B cell (primary cell): ENCODE measurements around the gene ITPRIPL2. TPM values are rescaled to one million over a fixed set of nuclear protein-coding genes. Genes with fewer than 3 reads are reported as not detected.

ENCODE experiments used
- ATAC-seq: fragments of 200-7000 bp; cut with Tn5 transposase; one replicate; pipeline ENCODE4 v1.10.0; 2021; ENCODE audit warnings: low read depth, mild to moderate bottlenecking, moderate number of reproducible peaks, moderate library complexity
- CTCF ChIA-PET: fragments of 350-600 bp; sonication (Branson Sonifier 250); formaldehyde crosslinking; loops from one replicate; lab custom pipeline; 2021; ENCODE audit warnings: antibody characterized with exemption, inconsistent platforms; lab: Charles Lee
- POLR2A ChIA-PET: fragments of 350-600 bp; sonication (Branson Sonifier 250); formaldehyde crosslinking; loops from one replicate; lab custom pipeline; 2021; ENCODE audit warnings: antibody characterized with exemption; lab: Charles Lee
- DNase-seq: peaks from one replicate; pipeline ENCODE4 v3.0.0; 2013
- H2AFZ ChIP-seq: 2 replicates; pipeline ENCODE4 v1.6.1; 2012; ENCODE audit warnings: mild to moderate bottlenecking, low read depth, low read length; ENCODE audit not compliant: insufficient read depth, poor library complexity, severe bottlenecking
- H3K27ac ChIP-seq, 2 donors: 1 replicate in 1 of 2; 2 replicates in 1 of 2; pipeline ENCODE4 v1.5.1; 2012 to 2013; ENCODE audit warnings: low read length in 2 of 2, mild to moderate bottlenecking in 2 of 2, moderate library complexity in 1 of 2
- H3K27me3 ChIP-seq, 4 experiments: fragments of 200-600 bp in 1 of 4; sonication (generic) in 1 of 4; replicated peaks in 1 of 4; 1 replicate in 2 of 4; 2 replicates in 2 of 4; pipeline versions ENCODE4 v1.6.1 to v1.7.0; 2013 to 2016; ENCODE audit warnings: low read length in 3 of 4, mild to moderate bottlenecking in 2 of 4, mixed read lengths in 1 of 4, moderate library complexity in 1 of 4; ENCODE audit not compliant: insufficient read depth in 4 of 4, control insufficient read depth in 3 of 4; ENCODE audit errors: control extremely low read depth in 1 of 4
- H3K36me3 ChIP-seq, 2 experiments: replicated peaks in 1 of 2; 1 replicate in 1 of 2; 2 replicates in 1 of 2; pipeline versions ENCODE4 v1.6.1 to v1.7.1; 2013; ENCODE audit warnings: low read length in 1 of 2; ENCODE audit not compliant: insufficient read depth in 2 of 2, control insufficient read depth in 1 of 2; ENCODE audit errors: control extremely low read depth in 1 of 2, extremely low read depth in 1 of 2
- H3K4me1 ChIP-seq, 2 donors: fragments of 200-600 bp in 1 of 2; sonication (generic) in 1 of 2; 1 replicate in 1 of 2; 2 replicates in 1 of 2; pipeline versions ENCODE4 v1.5.1 to v1.6.1; 2013 to 2017; ENCODE audit warnings: low read length in 2 of 2; ENCODE audit not compliant: control insufficient read depth in 2 of 2, insufficient read depth in 2 of 2
- H3K4me2 ChIP-seq: replicated peaks from 2 replicates; pipeline ENCODE3; 2012; ENCODE audit warnings: mild to moderate bottlenecking, low read depth, low read length; ENCODE audit not compliant: poor library complexity, severe bottlenecking
- H3K4me3 ChIP-seq, 5 experiments: fragments of 200-600 bp in 1 of 5; sonication (generic) in 1 of 5; 1 replicate in 3 of 5; 2 replicates in 2 of 5; pipeline versions ENCODE4 v1.5.1 to v1.7.0; 2011 to 2016; ENCODE audit warnings: low read length in 4 of 5, mild to moderate bottlenecking in 4 of 5, low read depth in 2 of 5, control low read depth in 1 of 5, moderate library complexity in 1 of 5; ENCODE audit not compliant: insufficient read depth in 1 of 5; ENCODE audit errors: control extremely low read depth in 1 of 5, extremely low read depth in 1 of 5
- H3K79me2 ChIP-seq: fragments of 200-600 bp; sonication (generic); one replicate; pipeline ENCODE4 v1.6.0; 2016; ENCODE audit warnings: low read length; ENCODE audit not compliant: control insufficient read depth, insufficient read depth
- H3K9ac ChIP-seq: fragments of 200-600 bp; sonication (generic); 2 replicates; pipeline ENCODE4 v1.6.1; 2017; ENCODE audit warnings: mild to moderate bottlenecking, low read length, moderate library complexity
- H3K9me3 ChIP-seq, 3 donors: one replicate each; pipeline versions ENCODE4 v1.6.1 to v1.7.1; 2013; ENCODE audit warnings: low read length in 2 of 3; ENCODE audit not compliant: control insufficient read depth in 2 of 3, insufficient read depth in 1 of 3; ENCODE audit errors: control extremely low read depth in 1 of 3
- H4K20me1 ChIP-seq: 2 replicates; pipeline ENCODE4 v1.6.0; 2012; ENCODE audit warnings: mild to moderate bottlenecking, low read length; ENCODE audit not compliant: insufficient read depth, control insufficient read depth, poor library complexity, severe bottlenecking
- H3K27ac Mint-ChIP-seq: one replicate; pipeline ENCODE4 v1.8.0; 2021; ENCODE audit warnings: mixed read lengths
- H3K27me3 Mint-ChIP-seq: one replicate; pipeline ENCODE4 v1.8.0; 2021; ENCODE audit warnings: mixed read lengths
- H3K4me1 Mint-ChIP-seq: one replicate; pipeline ENCODE4 v1.8.0; 2021; ENCODE audit warnings: mixed read lengths
- H3K4me3 Mint-ChIP-seq: one replicate; pipeline ENCODE4 v1.8.0; 2021; ENCODE audit warnings: mixed read lengths
- H3K9me3 Mint-ChIP-seq: one replicate; pipeline ENCODE4 v1.8.0; 2022; ENCODE audit warnings: mixed read lengths; ENCODE audit not compliant: insufficient read depth
- EZH2 ChIP-seq: IDR thresholded peaks from 2 replicates; pipeline ENCODE4 v1.6.1; 2012; ENCODE audit warnings: borderline replicate concordance, low read depth, mild to moderate bottlenecking, moderate library complexity, low read length; ENCODE audit not compliant: insufficient read depth, poor library complexity, severe bottlenecking
- WGBS: methylation state at CpG from one replicate; pipeline ENCODE4 v1.1.5; 2013; ENCODE audit warnings: missing lambda C conversion rate; ENCODE audit not compliant: insufficient coverage; 5-methylcytosine and 5-hydroxymethylcytosine counted together
- intact Hi-C: fragments of 100-400 bp; cut with micrococcal nuclease; formaldehyde crosslinking; loops from one replicate; pipeline ENCODE4 v1.10.0; 2022
- polyA plus RNA-seq: library from polyadenylated mRNA; depleted of rRNA; stranded (reverse); fragments of >200 nt; gene quantifications from 2 replicates; pipeline ENCODE4 v1.2.3, GENCODE V29; 2012
- total RNA-seq, 2 donors: library from RNA; stranded (reverse); fragments of 120-200 nt in 1 of 2; gene quantifications; 1 replicate in 1 of 2; 2 replicates in 1 of 2; pipeline versions ENCODE4 v1.2.3 to v1.2.4, GENCODE V29; 2013 to 2022
- TF ChIP-seq, protein P1 (sequence below): fragments of 200-600 bp; IDR thresholded peaks from one replicate; pipeline ENCODE4 v1.8.0; 2022; ENCODE audit warnings: antibody characterized with exemption, mild to moderate bottlenecking

The ITPRIPL2 gene
- total and polyA plus RNA-seq, 2 donors (not counting 1 experiment from before 2014, with no cell fraction given): 1.1 to 15.4 TPM

- ChIA-PET CTCF (no interaction called here), POLR2A (no interaction called here)
- H3K4me3 ChIP-seq: no peak overlapping the region
- H3K4me3 Mint-ChIP-seq: no peak overlapping the region
- no peak for ATAC-seq
- TF ChIP-seq EZH2: no peak
- TF ChIP-seq, protein P1, sequence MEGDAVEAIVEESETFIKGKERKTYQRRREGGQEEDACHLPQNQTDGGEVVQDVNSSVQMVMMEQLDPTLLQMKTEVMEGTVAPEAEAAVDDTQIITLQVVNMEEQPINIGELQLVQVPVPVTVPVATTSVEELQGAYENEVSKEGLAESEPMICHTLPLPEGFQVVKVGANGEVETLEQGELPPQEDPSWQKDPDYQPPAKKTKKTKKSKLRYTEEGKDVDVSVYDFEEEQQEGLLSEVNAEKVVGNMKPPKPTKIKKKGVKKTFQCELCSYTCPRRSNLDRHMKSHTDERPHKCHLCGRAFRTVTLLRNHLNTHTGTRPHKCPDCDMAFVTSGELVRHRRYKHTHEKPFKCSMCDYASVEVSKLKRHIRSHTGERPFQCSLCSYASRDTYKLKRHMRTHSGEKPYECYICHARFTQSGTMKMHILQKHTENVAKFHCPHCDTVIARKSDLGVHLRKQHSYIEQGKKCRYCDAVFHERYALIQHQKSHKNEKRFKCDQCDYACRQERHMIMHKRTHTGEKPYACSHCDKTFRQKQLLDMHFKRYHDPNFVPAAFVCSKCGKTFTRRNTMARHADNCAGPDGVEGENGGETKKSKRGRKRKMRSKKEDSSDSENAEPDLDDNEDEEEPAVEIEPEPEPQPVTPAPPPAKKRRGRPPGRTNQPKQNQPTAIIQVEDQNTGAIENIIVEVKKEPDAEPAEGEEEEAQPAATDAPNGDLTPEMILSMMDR: no peak
- peaks cover 0 to under 1% of the 10 kb centered on the region in 2 donors for H3K4me1 ChIP-seq
- no peaks in the 10 kb centered on the region for H3K9me3 Mint-ChIP-seq
- no peaks in the 10 kb centered on the region for H3K27me3 Mint-ChIP-seq
- no peak overlapping the region for H3K9ac ChIP-seq
- peaks cover 1% of the 10 kb centered on the region for H3K4me1 Mint-ChIP-seq
- H3K9me3 ChIP-seq: no peaks in the 10 kb centered on the region
- no peak overlapping the region for H3K27ac ChIP-seq
- no peak for DNase-seq
- H3K27me3 ChIP-seq: no peaks in the 10 kb centered on the region
- H3K4me2 ChIP-seq: no peak overlapping the region
- H3K79me2 ChIP-seq: peaks cover 4% of the 10 kb centered on the region
- no peak overlapping the region for H3K27ac Mint-ChIP-seq
- 75% methylated on average over 4 of the region's 7 CpGs for WGBS
- no peak overlapping the region for H2AFZ ChIP-seq
- no peaks in the 10 kb centered on the region for H4K20me1 ChIP-seq
- peaks cover 7 to 23% of the 10 kb centered on the region in 2 experiments for H3K36me3 ChIP-seq
- intact Hi-C loops: no loop called here
Observed at GRCh38 chr16:19073863-19074262, 39.9 kb upstream of the ITPRIPL2 start.

- no peak overlapping the region for H3K4me3 ChIP-seq
- H3K9me3 Mint-ChIP-seq: no peaks in the 10 kb centered on the region
- peaks cover 0 to 1% (median 0%) of the 10 kb centered on the region in 3 donors for H3K9me3 ChIP-seq
- H2AFZ ChIP-seq: no peak overlapping the region
- peaks cover 1% of the 10 kb centered on the region for H3K4me1 Mint-ChIP-seq
- no peak overlapping the region for H3K9ac ChIP-seq
- H3K27ac Mint-ChIP-seq: no peak overlapping the region
- DNase-seq: no peak
- H3K4me3 Mint-ChIP-seq: no peak overlapping the region
- H4K20me1 ChIP-seq: no peaks in the 10 kb centered on the region
- ChIA-PET POLR2A (no interaction called here), CTCF (interaction anchor here (1.3 to 1.4 kb wide), 2 partner anchors 11 to 42 kb away, joined by 5 to 7 read pairs; no protein-coding TSS in a partner anchor)
- no peak for ATAC-seq
- H3K27me3 Mint-ChIP-seq: no peaks in the 10 kb centered on the region
- no peaks in the 10 kb centered on the region for H3K27me3 ChIP-seq
- H3K36me3 ChIP-seq: peaks cover 8 to 23% of the 10 kb centered on the region in 2 experiments
- H3K4me2 ChIP-seq: no peak overlapping the region
- TF ChIP-seq, protein P1: no peak
- TF ChIP-seq EZH2: no peak
- over 99% methylated on average over 9 of the region's 12 CpGs for WGBS
- H3K79me2 ChIP-seq: peaks cover 4% of the 10 kb centered on the region
- H3K4me1 ChIP-seq: no peaks in the 10 kb centered on the region
- intact Hi-C loops: no loop called here
- no peak overlapping the region for H3K27ac ChIP-seq
Observed at GRCh38 chr16:19075511-19075910, 38.3 kb upstream of the ITPRIPL2 start.
